ENCODE results near the gene NFYC.
"Not testable (repeated sequence)": the region's sequence is repeated elsewhere in the genome, so short reads cannot be mapped to it uniquely, and the experiment has no call there.

Gene NFYC

GRCh38 chr1:40717955-40718354, 26.5 kb downstream of the NFYC start:
- no peak for DNase-seq
- peaks cover 26% of the 10 kb centered on the region for H3K36me3 Mint-ChIP-seq (ENCODE audit: low read depth)
- H3K27ac Mint-ChIP-seq, result no peak overlapping the region
- no peaks in the 10 kb centered on the region for H3K9me3 Mint-ChIP-seq
- no peaks in the 10 kb centered on the region for H3K27me3 Mint-ChIP-seq (ENCODE audit: low read depth, poor library complexity)
- no peak overlapping the region for H3K4me3 Mint-ChIP-seq
- H3K4me1 Mint-ChIP-seq, result peaks cover 21% of the 10 kb centered on the region
- TF ChIP-seq, protein P1, sequence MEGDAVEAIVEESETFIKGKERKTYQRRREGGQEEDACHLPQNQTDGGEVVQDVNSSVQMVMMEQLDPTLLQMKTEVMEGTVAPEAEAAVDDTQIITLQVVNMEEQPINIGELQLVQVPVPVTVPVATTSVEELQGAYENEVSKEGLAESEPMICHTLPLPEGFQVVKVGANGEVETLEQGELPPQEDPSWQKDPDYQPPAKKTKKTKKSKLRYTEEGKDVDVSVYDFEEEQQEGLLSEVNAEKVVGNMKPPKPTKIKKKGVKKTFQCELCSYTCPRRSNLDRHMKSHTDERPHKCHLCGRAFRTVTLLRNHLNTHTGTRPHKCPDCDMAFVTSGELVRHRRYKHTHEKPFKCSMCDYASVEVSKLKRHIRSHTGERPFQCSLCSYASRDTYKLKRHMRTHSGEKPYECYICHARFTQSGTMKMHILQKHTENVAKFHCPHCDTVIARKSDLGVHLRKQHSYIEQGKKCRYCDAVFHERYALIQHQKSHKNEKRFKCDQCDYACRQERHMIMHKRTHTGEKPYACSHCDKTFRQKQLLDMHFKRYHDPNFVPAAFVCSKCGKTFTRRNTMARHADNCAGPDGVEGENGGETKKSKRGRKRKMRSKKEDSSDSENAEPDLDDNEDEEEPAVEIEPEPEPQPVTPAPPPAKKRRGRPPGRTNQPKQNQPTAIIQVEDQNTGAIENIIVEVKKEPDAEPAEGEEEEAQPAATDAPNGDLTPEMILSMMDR (IDR thresholded peaks at IDR 0.05), result no peak

- Mint-ChIP-seq H3K4me3 (no peak overlapping the region), H3K27me3 (ENCODE audit: low read depth, poor library complexity) (no peaks in the 10 kb centered on the region), H3K4me1 (peaks cover 12% of the 10 kb centered on the region), H3K36me3 (ENCODE audit: low read depth) (peaks cover 29% of the 10 kb centered on the region), H3K9me3 (no peaks in the 10 kb centered on the region), H3K27ac (no peak overlapping the region)
- TF ChIP-seq, protein P1 (IDR thresholded peaks at IDR 0.05), result no peak
- no peak for DNase-seq
These were observed 29.0 kb downstream of the NFYC start for GRCh38 chr1:40720493-40720892.

DNA sequence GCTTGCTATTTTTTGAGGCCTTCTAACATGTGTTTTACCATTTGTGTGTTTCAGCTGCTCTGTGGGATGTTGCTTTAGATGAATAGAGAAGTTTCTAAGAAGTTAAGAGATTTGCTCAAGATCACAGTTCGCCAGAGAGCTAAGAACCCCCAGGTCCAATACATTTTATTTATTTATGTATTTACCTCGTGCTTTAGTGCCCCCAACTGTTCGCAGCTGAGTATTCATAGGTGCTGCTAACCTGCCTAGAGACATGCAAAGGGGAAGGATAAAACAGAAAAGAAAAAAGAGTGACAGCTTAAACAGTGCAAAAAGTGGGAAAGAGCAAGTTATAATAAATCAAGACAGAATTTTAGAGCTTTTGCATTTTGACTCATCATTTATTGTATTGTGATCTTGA, 31.1 kb downstream of the NFYC start:
- TF ChIP-seq, protein P1 (IDR thresholded peaks at IDR 0.05), result no peak
- no peak overlapping the region for H3K4me3 Mint-ChIP-seq
- H3K27me3 Mint-ChIP-seq (ENCODE audit: low read depth, poor library complexity), result no peaks in the 10 kb centered on the region
- no peaks in the 10 kb centered on the region for H3K9me3 Mint-ChIP-seq
- DNase-seq, result no peak
- peak overlapping the region; percentile 1 for H3K27ac Mint-ChIP-seq
- H3K36me3 Mint-ChIP-seq (ENCODE audit: low read depth), result peaks cover 38% of the 10 kb centered on the region
- H3K4me1 Mint-ChIP-seq, result peaks cover 12% of the 10 kb centered on the region

- TF ChIP-seq, protein P1 (IDR thresholded peaks at IDR 0.05), result no peak
- DNase-seq, result no peak
- H3K36me3 Mint-ChIP-seq (ENCODE audit: low read depth), result peaks cover 35% of the 10 kb centered on the region
- H3K27me3 Mint-ChIP-seq (ENCODE audit: low read depth, poor library complexity), result no peaks in the 10 kb centered on the region
- H3K27ac Mint-ChIP-seq, result peak overlapping the region; percentile 39
- H3K4me1 Mint-ChIP-seq, result peaks cover 12% of the 10 kb centered on the region
- H3K9me3 Mint-ChIP-seq, result no peaks in the 10 kb centered on the region
- H3K4me3 Mint-ChIP-seq, result no peak overlapping the region
These were observed 31.9 kb downstream of the NFYC start for GRCh38 chr1:40723196-40723955.

DNA sequence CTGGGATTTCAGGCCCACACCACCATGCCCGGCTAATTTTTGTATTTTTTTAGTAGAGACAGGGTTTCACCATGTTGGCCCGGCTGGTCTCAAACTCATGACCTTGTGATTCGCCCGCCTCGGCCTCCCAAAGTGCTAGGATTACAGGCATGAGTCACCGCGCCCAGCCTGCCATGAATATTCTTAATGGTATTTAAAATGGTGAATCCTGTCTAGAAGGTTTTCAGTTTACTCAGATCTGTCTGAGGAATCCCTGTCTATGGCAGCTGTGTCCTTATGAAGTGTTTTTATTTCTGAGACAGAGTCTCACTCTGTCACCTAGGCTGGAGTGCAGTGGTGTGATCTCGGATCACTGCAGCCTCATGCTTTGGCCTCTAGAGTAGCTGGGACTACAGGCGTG, 36.2 kb downstream of the NFYC start:
- not testable (repeated sequence) for H3K27me3 Mint-ChIP-seq (ENCODE audit: low read depth, poor library complexity); DNase-seq; H3K9me3 Mint-ChIP-seq; H3K4me1 Mint-ChIP-seq; H3K4me3 Mint-ChIP-seq; H3K27ac Mint-ChIP-seq
- peaks cover 56% of the 10 kb centered on the region for H3K36me3 Mint-ChIP-seq (ENCODE audit: low read depth)

DNA sequence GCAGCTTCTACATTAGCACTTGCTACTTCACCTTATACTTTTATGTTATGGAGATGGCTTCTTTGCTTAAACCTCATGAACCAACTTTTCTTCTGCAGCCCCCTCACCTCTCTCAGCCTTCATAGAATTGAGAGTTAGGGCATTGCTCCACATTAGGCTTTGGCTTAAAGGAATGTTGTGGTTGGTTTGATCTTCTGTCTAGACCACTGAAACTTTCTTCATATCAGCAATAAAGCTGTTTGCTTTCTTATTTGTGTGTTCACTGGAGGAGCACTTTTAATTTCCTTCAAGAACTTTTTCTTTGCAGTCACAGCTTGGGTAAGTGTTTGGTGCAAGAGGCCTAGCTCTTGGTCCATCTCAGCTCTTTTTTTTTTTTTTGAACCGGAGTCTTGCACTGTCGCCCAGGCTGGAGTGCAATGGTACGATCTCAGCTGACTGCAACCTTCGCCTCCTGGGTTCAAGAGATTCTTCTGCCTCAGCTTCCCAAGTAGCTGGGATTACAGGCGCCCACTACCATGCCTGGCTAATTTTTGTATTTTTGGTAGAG, 37.9 kb downstream of the NFYC start:
- not testable (repeated sequence) for H3K27me3 Mint-ChIP-seq (ENCODE audit: low read depth, poor library complexity); H3K27ac Mint-ChIP-seq
- peaks cover 53% of the 10 kb centered on the region for H3K36me3 Mint-ChIP-seq (ENCODE audit: low read depth)

More for the DNA sequence above, 37.9 kb downstream of the NFYC start:
- not testable (repeated sequence) for H3K9me3 Mint-ChIP-seq, DNase-seq, H3K4me3 Mint-ChIP-seq, H3K4me1 Mint-ChIP-seq

Data from nephron progenitor cell (in vitro differentiated cells).